SW480 (cell line): ENCODE results near the gene SAMHD1.

Source experiments
- DNase-seq: peaks from one replicate; pipeline ENCODE4 v3.0.0-alpha.2; 2016; ENCODE audit warnings: low spot score

The SAMHD1 gene

GRCh38 chr20:36872852-36873251 lies 78.7 kb downstream of the SAMHD1 start:
- no peak for DNase-seq

GRCh38 chr20:36871640-36872570 lies 79.6 kb downstream of the SAMHD1 start:
- DNase-seq, result peak; percentile 71

- DNase-seq, result no peak
These were observed 84.6 kb downstream of the SAMHD1 start for GRCh38 chr20:36866681-36867495.

GRCh38 chr20:36866164-36866563 lies 85.3 kb downstream of the SAMHD1 start:
- DNase-seq, result no peak

- DNase-seq, result no peak
These were observed 85.7 kb downstream of the SAMHD1 start for GRCh38 chr20:36865861-36866149.

GRCh38 chr20:36865076-36865860 lies 86.2 kb downstream of the SAMHD1 start:
- DNase-seq, result no peak

- no peak for DNase-seq
These were observed 88.4 kb downstream of the SAMHD1 start for GRCh38 chr20:36862857-36863668.

GRCh38 chr20:36861875-36862801 lies 89.4 kb downstream of the SAMHD1 start:
- peak; percentile 89 for DNase-seq

- DNase-seq, result no peak
These were observed 90.0 kb downstream of the SAMHD1 start for GRCh38 chr20:36861625-36861874.

GRCh38 chr20:36860811-36861624 lies 90.5 kb downstream of the SAMHD1 start:
- DNase-seq, result no peak

GRCh38 chr20:36860339-36860738 lies 91.2 kb downstream of the SAMHD1 start:
- no peak for DNase-seq

GRCh38 chr20:36859700-36860330 lies 91.7 kb downstream of the SAMHD1 start:
- no peak for DNase-seq

GRCh38 chr20:36859282-36859555 lies 92.3 kb downstream of the SAMHD1 start:
- DNase-seq, result no peak

GRCh38 chr20:36856691-36857635 lies 94.5 kb downstream of the SAMHD1 start:
- DNase-seq, result no peak

GRCh38 chr20:36856195-36856594 lies 95.3 kb downstream of the SAMHD1 start:
- DNase-seq, result no peak

GRCh38 chr20:36855241-36855657 lies 96.3 kb downstream of the SAMHD1 start:
- no peak for DNase-seq

GRCh38 chr20:36854348-36855240 lies 96.9 kb downstream of the SAMHD1 start:
- peak; percentile 74 for DNase-seq
